Measurements from ENCODE around the gene TOGARAM2.
"Not testable (repeated sequence)": the region's sequence is repeated elsewhere in the genome, so short reads cannot be mapped to it uniquely, and the experiment has no call there.

TOGARAM2 gene

DNA sequence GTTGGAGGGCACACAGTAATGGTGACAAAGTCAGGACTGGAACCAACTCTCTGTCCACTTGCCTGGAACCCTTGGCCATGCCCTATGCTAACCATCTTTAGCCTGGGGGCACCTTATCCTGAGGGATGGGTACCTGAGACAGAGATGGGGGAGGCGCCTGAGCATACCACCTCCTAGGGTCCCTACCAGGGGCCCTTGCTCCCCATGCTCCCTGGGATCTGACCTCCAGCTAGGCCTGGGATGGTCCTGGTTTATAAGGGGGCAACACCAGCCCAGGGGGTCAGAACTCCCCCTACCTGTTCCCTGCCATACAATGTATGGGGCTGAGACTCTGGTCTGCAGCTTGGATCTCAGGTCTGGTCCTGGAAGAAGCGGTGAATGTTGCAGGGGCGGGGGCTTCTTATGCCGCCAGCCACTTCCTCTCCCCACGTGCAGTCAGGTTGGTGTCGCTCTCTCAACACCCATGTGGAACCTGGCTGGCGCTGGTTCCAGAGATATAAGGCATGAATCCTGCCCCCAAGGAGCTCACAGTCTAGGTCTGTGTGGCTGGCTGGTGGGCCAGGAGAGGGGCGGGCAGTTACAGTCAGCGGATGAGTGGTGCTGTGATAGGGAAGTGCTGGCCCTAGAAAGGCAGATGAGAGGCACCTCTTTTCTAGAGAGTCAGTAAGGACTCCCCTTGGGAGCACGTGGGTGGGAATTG lies 3.8 kb upstream of the TOGARAM2 start:
- DNase-seq: no peak

GRCh38 chr2:28978001-28978400 lies 3.1 kb upstream of the TOGARAM2 start:
- DNase-seq: not testable (repeated sequence)

DNA sequence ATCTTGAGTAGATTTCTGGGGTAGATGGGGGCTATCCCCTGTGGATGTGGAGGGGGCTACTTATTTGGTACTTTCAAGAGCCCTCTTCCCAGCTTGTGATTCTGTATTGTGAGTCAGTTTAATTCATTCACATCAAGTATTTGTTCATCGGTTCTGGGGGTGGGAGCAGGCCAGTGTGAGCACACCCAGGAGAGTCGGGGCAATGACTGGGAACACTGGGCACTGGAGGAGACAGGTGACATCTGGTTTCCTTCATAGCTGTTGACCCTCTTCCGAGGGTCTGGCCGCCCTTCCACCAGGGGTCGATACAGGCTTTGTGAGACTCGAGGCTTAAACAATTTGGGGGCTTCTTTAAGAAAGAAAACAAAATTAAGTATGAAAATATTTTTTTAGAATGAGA lies 2.5 kb upstream of the TOGARAM2 start:
- no peak for DNase-seq

DNA sequence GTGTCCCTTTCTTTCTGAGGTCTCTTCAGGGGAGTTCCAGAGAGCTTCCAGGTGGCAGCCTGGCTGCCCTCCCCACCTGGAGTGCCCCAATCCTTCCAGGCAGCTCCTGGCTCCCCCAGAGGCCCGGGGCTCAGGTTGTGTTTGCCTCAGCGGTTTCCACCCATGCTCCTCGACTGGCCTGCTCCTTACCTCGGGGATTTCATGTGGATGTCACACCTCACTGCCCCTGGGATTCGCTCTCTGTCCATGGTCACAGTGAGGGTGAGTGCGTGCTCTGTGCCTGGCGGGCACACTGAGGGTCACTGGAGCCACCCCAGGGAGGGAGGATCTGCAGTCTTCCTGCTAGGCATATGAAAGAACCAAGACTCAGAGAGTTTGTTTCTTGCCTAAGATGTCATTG lies 2.1 kb upstream of the TOGARAM2 start:
- DNase-seq: no peak

DNA sequence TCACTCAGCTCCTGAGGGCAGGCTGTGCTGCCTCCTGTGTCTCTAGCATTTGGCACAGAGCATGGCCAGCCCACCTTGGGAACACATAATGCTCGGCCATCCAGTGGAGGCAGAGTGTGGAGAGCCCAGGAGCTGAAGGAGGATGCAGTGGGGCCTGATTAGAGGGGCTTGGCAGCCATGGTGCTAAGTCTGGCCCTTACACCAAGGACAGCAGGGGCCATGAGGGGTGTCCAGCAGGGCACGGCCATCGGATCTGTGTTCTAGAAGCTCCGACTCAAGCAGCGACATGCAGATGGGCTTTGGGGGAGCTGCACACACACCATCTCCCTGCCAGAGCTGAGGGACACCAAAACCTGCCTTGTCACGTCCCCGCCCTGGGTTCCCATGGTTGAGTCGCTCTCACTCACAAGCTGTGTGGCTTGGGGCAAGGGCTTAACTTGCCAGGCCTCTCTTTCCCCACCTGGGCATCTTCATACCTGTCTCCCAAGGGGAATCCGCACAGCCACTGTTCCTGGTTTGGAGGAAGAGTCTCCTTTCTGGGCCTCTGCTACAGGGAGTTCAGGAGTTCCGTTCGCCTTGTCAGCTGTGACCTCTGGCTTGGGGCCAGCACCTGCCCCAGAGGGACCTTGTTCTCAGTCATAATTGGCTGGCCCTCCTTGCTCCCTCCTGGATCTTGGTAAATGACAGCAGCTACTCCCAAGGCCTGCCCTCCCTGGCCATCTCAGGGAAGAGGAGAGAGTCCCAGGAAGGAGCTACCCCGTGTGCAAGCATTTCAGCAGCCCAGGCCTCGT lies 1.3 kb upstream of the TOGARAM2 start:
- DNase-seq: no peak

DNA sequence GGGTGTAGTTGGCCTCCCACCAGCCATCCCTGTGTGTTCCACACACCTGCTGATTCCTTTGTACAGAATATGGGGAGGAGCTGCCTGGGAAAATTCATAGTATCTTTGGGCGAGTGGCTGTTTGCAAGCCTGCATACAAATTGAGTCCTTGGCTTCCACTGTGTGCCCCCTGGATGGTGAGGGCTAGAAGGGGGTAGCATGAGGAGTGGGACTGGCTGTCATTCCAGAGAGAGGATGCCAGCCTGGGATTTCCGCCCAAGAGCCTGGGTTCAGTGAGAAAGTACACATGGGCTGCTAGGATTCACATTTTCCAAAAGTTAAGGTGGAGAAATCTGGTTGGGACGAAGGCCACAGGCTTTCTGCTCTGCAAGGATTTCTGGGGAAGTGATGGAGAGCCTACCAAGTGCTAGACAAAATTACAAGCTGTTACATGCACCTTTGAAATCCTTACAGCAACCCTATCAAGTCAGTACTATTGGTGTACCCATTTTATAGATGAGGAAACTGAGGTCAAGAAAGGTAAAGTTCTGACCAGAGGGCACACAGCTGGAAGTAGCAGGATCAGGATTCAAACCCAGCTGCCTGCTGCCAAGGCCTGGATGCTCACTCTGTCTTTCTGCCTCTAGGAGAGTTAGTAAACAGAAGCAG lies 606 bp upstream of the TOGARAM2 start:
- DNase-seq: no peak

GRCh38 chr2:28981620-28982376 lies 700 bp downstream of the TOGARAM2 start:
- no peak for DNase-seq

- no peak for DNase-seq
These were observed 1.4 kb downstream of the TOGARAM2 start for GRCh38 chr2:28982381-28982950.

- no peak for DNase-seq
These were observed 5.3 kb downstream of the TOGARAM2 start for GRCh38 chr2:28986429-28986828.

DNA sequence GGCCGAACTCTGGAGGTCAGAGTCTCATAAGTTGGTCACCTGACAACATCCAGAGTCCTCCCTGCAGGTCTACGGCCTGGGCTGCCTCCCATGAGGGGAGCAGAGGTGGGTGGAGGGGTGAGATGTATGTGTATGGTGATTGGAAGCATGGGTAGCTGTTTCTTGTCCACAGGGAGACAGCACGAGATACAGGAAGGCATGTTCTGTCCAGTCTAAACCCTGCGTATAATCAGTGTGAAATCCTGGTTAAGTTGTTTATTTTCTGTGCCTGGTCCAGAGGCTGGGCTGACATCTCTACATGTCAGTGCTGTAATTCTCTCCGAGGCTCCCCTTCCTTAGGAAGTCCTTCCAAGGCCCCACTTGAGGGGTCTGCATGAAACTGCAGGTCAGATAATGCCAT lies 8.9 kb downstream of the TOGARAM2 start:
- no peak for DNase-seq

GRCh38 chr2:28990445-28990844 lies 9.3 kb downstream of the TOGARAM2 start:
- DNase-seq: no peak

GRCh38 chr2:28991021-28991420 lies 9.9 kb downstream of the TOGARAM2 start:
- DNase-seq: no peak

DNA sequence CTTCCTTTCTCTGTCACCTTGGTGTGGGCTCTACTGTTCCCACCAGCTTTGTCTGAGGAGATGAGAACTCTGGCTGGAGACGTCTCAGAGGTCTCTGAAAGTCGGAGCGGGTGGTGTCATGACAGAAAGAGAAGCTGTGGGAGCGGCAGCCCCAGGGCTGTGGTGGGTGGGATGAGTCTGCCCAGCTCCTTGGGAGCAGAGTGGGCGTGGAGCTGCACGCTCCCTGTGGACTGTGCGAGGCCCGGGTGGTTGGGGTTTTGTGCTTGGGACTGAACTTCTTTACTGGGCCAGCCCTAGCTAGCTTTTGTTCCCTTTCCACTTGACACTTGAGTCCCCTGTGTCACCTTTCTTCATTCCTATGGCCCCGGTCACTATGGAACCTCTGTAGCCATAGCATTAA lies 10.4 kb downstream of the TOGARAM2 start:
- no peak for DNase-seq

DNA sequence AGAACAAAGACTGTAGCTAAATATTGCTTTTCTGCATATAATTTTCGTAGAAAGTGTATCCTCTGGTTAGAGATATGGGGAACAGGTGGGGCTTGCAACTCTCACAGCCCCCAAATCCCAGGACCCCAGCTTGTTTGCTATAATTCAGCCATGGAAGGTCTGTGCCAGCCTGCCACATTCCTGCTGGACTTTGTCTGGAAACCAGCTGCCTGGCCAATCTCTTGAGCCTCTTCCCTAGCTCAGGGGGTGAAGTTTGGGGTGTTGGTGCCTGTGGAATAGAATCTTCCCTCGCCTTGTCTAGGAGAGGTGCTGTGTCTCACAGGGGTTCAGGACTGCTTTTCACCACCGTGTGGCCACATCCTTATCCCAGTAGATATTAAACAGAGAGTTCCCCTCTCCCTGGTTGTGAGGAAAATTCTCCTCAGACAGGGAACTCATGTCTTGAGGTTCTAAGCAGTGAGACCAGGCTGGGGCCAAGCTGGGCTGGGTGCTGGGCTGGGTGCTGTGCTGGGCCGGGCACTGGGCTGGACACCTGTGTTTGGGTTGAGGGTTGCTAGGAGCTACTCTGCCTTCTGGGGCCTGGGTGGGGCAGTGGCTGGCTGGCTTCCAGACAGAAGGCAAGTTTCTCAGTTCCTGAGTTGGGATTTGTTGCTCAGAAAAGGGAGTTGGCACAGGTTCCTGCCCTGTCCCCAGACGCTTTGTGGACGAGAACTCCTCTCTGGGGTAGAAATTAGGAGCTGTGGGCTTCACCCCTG lies 12.3 kb downstream of the TOGARAM2 start:
- DNase-seq: no peak

DNA sequence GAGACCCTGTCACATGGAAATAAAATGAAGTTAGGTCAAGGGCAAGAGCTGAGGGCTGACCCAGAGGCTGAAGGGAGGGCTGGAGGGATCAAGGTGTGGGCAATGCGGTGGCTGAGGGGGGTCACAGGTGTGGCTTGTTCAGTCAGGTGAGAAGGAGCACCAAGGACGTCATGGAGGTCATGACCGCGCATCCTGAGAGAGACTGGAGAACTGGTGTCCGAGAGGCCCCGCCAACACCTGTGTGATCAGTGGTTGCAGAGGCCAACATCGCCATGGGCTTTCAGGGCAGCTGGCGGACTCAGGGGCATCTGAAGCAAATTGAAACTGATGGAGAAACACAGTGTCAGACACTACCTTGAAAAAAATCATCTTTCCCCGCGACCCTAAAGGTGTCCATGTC lies 13.0 kb downstream of the TOGARAM2 start:
- no peak for DNase-seq

GRCh38 chr2:28994679-28995078 lies 13.6 kb downstream of the TOGARAM2 start:
- DNase-seq: no peak

DNA sequence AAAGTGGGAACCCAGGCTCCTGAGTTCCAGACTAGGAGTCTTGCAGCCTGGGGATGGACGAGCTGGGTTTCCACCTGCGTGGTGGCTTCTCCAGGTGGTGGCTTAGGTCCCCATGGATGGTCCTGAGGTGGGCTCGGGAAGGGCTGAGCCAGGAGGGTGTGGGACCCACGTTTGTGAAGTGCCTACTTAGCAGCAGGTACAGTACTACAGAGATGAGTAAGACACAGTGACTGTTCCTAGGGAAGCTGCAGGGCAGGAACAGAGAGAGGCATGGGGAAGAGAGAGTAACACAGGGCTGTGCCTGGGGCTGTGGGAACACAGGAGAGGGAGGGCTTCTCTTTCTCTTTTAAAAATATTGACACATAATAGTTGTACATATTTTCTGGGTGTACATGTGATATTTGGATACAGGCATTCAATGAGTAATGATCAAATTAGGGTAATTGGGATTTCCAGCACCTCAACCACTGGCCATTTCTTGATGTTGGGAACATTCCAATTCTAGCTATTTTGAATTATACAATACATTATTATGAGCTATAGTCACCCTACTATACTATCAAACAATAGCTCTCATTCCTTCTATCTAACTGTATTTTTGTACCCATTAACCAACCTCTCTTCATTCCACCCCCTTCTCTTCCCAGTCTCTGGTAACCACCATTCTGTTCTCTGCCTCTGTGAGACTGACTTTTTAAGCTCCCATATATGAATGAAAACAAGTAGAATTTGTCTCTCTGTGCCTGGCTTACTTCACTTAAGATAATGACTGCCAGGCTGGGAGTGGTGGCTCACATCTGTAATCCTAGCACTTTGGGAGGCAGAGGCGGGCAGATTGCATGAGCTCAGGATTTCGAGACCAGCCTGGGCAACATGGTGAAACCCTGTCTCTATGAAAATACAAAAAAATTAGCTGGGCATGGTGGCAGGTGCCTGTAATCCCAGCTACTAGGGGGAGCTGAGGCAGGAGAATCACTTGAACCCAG lies 15.0 kb downstream of the TOGARAM2 start:
- no peak for DNase-seq

- DNase-seq: no peak
These were observed 16.2 kb downstream of the TOGARAM2 start for GRCh38 chr2:28997237-28997846.

DNA sequence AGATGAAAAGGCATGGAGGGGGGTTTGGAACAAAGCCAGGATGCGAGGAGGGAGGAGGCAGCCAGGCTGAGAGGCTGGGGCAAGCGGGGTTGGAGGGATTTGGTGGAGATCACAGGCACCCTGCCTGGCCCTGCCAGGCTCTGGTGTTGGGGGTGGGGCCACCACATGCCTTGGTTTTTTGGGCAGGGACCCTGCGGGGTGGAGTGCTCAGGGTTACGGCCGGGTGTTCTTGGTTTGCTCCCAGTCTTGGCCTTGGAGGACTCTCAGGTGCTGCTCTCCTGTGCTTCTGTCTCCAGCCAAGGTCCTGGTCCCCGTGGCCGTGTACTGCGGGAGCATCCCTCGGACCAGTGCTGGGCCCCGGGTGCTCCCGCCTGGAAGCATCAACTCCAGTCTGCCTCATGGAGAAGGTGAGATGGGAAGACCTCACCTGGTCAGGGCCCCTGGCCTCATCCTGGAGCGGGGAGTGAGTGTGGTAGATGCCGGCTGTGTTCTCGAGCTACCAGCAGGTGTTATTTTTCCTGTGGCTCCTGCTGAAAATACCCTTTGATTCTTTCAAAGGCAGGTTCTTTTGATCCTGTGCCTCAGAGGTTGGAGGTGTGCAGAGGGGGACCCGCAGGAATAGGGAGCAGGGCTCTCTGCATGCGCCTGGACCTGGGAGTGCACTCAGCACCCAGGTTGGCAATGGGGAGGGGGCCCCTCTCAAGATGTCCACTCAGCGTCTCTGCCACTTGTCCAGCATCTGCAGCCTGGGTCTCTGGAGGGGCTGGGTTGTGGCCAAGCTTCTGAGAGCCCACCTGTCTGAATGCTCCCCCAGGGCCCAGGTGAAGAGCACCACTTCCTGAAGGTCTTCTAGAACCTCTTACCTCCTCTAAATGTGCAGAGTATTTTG lies 17.0 kb downstream of the TOGARAM2 start:
- no peak for DNase-seq
